HG02610 (cell line): ENCODE results near the gene SEMA4A.
"Not testable (repeated sequence)": the region's sequence is repeated elsewhere in the genome, so short reads cannot be mapped to it uniquely, and the experiment has no call there.

Experiments
- ATAC-seq: cut with Tn5 transposase; IDR thresholded peaks from one replicate; pipeline ENCODE4 v1.9.1; 2021; ENCODE audit warnings: mild to moderate bottlenecking, moderate library complexity; ENCODE audit not compliant: unreplicated experiment

Gene SEMA4A

DNA sequence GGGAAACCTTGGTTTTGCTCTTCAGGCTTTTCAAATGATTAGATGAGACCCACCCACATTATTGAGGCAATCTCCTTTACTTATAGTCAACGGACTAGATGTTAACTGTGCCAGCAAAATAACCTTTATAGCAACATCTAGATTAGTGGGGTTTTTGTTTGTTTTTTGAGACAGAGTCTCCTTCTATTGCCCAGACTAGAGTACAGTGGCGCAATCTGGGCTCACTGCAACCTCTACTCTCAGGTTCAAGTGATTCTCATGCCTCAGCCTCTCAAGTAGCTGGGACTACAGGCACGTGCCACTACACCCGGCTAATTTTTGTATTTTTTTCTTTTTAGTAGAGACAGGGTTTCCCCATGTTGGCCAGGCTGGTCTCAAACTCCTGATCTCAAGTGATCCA lies 36.9 kb downstream of the SEMA4A start:
- ATAC-seq = not testable (repeated sequence)

DNA sequence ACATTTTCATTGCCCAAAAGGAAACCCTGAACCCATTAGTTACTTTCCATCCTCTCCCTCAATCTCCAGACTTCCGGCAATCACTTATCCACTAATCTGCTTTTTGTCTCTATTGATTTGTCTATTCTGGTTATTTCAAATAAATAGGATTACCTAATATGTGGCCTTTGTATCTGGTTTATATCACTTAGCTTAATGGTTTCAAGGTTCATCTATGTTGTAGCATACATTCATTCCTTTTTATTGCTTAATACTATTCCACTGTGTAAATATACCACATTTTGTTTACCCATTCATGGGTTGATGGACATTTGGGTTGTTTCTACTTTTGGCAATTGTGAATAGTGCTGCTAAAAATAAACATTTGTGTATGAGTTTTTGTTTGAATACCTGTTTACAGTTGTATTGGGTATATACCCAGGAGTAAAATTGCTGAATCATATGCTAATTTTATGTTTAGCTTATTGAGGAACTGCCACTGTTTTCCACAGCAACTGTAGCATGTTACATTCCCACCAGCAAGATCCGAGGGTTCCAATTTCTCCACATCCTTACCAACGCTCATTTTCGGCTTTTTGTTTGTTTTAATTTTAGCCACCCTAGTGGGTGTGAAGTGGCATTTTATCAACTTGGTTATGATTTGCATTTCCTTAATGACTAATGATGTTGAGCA lies 38.0 kb downstream of the SEMA4A start:
- no peak for ATAC-seq

DNA sequence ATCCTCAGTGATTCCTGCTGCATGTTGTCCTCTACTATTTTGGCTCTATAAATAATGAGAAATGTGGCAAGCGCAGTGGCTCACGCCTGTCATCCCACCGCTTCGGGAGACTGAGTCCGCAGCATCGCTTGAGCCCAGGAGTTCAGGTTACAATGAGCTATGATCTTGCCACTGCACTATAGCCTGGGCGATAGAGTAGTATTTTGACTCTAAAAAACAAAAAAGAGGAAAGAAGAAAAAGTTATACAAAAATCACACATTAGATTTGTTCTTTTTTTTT lies 39.8 kb downstream of the SEMA4A start:
- ATAC-seq = no peak

DNA sequence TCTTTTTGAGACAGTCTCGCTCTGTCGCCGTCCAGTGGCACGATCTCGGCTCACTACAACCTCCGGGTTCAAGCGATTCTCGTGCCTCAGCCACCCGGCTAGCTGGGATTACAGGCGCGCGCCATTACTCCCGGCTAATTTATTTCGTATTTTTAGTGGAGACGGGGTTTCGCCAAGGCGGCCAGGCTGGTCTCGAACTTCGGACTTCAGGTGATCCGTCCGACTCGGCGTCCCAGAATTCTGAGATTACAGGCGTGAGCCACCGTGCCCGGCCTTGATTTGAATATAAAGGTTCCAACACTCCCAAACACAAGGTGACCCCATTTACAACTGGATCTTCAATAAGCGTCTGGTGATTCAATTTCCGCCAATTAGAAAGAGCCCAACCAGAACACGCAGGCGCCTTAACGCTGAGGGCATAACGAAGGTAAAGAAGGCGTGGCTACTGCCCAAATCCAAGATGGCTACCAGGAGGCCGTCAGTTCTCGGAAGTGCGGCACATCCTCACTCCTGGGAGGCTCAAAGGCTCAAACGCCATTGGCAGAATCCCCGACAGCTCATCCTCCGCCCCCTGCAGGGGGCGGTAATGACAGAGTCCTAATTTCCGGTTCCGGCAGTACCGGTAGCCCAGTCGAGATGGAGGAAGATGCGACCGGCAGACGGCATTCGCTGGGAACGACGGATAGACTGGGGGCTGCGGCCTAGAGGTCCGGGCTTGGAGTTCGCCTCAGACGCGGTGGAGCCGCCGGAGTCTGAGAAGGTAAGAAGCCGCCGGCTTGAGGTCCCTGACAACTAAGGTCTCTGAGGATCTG lies 40.3 kb downstream of the SEMA4A start, which contains the start of gene SLC25A44:
Gene SLC25A44 (plus strand): TSS at position 617 of the 812 bp plus-strand sequence. CDS start 5,744 bp downstream, outside the sequence.
- peak; percentile 94 for ATAC-seq

DNA sequence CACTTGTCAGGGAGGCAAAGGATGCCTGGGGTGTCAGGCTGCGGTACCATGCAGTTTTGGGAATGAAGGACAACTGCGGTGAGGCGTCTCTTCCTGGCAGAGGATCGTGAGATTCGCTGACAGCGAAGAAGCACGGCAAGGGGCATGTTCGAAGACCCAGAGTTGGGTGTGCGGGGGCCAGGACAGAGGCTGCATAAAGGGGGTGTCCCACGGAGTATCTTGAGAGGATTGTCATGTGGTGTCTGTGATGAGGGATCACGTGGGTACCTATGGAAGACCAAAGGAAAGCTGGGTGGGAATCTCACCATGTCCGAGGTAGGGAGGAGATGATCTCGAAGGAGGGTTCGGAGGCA lies 40.9 kb downstream of the SEMA4A start:
- ATAC-seq = no peak

DNA sequence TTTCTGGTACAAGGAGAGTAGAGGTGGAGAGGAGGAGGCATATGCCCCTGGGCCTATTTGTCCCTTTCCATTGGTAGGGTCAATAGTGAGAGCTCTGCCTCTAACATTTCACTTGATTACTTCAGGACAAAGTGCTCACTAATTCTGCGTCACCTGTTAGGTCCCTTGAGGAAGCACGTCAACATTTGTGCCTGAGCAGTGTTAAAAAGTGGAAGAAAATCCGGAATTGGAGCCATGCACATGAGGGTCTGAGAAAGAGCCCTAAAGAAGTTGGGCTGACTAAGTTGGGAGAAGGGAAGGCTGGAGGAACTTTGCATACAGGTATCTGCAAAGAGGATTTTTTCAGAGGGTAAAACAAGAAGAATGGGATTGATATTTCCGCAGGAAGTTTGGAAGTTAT lies 42.5 kb downstream of the SEMA4A start:
- no peak for ATAC-seq

DNA sequence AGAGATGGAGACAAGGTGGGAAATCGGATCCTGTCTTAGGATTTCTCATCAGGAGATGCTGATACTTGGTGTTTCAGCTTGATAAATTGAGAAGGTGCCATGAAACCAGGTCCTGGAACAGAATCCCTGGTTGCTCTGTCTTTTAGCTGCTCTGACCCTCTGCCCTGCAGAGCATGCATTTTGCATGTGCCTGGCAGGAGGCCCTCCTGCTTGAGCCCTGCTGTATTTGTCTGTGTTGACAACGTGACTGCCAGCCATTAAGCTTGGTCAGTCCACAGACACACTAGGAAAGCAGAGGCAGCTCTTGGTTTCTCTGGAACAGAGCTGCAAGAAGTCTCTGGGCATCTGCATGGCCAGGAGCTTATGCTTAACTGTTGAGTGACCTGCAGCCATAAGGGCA lies 43.1 kb downstream of the SEMA4A start:
- no peak for ATAC-seq

DNA sequence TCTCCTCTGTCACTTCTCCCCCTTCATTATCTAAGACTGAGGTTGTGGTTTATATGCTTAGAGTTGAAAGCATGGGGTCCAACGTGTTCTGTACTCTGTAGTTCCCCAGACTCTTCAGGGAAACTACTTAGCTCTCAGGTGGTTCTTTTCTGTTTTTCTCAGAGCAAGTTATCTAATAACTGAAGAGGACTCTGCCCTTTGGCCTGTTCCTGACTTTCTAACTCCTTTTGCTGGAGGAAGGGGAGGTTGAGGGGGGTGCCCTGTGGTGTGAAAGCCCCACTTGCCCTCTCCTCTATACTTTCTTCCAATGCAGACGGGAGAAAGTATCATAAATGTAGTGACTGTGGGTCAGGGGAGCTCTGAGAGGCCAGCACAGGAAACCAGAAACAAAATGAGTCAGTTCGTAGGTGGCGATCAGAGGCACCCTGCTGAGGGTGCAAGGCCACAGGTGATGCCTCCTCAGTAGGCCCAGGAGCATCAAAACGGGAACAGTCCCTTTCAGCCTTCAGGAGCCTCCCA lies 45.5 kb downstream of the SEMA4A start:
- ATAC-seq = peak; percentile 58

DNA sequence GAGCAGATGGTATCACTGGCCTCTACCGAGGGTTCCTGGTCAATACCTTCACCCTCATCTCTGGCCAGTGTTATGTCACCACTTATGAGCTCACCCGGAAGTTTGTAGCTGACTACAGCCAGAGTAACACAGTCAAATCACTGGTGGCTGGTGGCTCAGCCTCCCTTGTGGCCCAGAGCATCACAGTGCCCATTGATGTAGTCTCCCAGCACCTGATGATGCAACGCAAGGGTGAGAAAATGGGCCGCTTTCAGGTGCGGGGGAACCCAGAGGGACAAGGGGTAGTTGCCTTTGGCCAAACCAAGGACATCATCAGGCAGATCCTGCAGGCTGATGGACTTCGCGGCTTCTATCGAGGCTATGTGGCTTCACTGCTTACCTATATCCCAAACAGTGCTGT lies 46.7 kb downstream of the SEMA4A start:
- no peak for ATAC-seq

DNA sequence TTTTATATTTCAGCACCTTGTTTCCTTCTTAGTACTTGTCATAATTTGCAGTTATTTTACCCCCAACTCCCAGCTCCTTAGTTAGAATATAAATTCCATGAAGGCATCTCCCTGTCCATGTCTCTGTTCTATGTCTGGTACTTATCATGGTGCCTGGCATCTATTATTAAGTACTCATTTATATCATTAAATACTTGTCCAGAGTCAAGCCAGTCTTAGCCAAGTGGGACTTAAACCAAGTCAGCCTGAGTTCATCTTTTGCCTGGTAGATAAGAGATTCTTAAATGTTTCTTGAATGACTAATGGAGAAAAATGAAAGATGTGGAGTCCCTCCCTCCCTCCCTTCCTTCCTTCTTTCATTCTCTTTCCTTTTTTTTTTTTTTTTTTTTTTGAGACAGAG lies 49.9 kb downstream of the SEMA4A start:
- no peak for ATAC-seq

DNA sequence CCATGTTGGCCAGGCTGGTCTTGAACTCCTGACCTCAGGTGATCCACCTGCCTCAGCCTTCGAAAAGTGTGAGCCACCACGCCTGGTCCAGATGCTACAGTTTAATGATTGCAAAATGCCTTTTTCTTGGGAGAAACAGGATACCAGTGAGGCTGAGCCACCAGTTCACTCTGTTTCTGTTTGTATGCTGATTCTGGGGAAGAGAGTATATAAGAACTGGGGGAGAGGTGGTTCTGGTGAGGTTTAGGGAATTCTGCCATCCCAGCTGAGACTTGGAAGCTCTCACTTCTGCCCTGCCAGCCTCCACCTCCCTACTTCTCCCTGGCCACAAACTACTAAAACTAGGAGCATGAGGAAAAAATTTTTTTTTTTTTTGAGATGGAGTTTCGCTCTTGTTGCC lies 51.3 kb downstream of the SEMA4A start:
- ATAC-seq = no peak

DNA sequence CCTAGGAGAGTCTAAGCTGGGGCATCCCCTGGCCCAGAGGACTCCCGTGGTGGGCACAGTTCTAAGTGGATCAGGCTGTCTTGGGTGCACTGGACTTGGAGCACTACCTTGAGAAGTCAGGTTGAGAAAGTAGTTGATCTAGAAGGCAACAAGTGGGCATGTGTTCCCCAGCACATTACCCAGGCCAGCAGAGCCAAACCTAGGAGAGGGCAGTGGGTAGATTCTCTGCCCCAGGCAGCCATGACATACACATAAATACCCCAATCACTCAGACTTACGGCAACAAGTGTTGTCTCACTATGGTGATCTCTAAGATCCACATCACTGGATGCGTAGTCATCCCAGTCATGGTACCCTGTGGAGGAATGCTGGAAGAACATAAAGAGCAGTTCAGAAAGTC lies 57.9 kb downstream of the SEMA4A start:
- ATAC-seq = no peak

DNA sequence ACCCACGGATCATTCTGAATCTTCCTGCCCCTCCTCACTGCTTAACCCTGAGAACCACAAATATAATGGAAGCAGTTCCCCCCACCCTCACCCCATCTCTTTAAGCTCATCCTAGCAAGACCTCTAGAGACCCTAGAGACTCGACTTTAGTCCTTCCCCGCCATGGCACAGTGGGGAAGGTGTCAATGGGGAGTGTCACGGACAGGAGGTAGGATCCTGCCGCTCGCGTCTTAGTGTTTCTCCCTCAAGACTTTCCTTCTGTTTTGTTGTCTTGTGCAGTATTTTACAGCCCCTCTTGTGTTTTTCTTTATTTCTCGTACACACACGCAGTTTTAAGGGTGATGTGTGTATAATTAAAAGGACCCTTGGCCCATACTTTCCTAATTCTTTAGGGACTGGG lies 58.7 kb downstream of the SEMA4A start:
- ATAC-seq = no peak

DNA sequence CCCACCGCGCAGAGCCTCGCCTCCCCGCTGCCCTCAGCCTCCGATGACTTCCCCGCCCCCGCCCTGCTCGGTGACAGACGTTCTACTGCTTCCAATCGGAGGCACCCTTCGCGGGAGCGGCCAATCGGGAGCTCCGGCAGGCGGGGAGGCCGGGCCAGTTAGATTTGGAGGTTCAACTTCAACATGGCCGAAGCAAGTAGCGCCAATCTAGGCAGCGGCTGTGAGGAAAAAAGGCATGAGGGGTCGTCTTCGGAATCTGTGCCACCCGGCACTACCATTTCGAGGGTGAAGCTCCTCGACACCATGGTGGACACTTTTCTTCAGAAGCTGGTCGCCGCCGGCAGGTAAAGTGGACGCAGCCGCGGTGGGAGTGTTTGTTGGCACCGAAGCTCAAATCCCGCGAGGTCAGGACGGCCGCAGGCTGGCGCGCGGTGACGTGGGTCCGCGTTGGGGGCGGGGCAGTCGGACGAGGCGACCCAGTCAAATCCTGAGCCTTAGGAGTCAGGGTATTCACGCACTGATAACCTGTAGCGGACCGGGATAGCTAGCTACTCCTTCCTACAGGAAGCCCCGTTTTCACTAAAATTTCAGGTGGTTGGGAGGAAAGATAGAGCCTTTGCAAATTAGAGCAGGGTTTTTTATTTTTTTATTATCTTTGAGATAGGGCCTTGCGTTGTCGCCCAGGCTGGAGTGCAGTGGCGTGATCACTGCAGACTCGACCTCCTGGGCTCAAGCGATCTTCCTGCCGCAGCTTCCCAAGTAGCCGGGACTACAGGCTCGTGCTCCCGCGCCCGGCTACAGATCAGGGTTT lies 59.7 kb downstream of the SEMA4A start, which contains the start of gene PMF1:
Gene PMF1 (plus strand): TSS at position 175 of the 811 bp plus-strand sequence. CDS start 9 bp downstream, at position 184.
- peak; percentile 87 for ATAC-seq

DNA sequence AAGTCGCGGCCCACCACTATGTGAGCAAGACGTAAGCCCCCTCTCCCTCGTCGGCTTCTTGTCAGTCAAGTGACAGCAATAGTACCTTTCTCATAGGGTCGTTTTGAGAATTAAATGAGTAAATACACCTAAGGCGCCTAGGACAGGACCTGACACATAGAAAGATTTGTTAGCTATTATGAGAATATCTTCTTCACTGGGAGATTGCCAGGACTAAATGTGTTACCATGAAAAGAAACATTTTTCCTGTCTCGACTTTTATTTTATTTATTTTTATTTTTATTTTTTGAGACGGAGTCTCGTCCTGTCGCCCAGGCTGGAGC lies 60.2 kb downstream of the SEMA4A start:
- no peak for ATAC-seq

DNA sequence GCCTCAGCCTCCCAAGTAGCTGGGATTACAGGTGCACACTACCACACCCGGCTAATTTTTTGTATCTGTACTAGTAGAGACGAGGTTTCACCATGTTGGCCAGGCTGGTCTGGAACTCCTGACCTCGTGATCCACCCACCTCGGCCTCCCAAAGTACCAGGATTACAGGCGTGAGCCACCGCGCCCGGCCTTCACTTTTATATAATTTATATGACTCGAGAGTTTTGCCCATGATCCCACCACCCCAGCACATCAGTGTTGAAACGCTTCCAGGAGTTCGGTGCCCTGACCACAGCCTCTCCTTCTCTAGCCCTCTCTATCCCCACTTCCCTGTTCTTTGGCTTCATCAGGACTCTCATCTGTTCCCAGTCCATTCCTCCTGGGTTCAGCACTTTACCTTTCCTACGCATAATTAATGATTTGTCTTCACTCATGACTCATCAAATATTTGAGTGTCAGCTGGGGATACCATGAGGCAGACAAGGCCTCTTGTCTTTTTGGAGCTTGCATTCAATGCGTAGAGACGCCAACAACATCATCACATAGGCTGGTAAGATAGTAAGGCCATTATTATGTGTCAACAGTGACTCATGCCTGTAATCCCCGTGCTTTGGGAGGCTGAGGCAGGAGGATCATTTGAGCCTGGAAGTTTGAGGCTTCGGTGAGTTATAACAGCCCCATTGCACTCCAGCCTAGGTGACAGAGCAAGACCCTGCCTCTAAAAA lies 60.8 kb downstream of the SEMA4A start:
- ATAC-seq = no peak

DNA sequence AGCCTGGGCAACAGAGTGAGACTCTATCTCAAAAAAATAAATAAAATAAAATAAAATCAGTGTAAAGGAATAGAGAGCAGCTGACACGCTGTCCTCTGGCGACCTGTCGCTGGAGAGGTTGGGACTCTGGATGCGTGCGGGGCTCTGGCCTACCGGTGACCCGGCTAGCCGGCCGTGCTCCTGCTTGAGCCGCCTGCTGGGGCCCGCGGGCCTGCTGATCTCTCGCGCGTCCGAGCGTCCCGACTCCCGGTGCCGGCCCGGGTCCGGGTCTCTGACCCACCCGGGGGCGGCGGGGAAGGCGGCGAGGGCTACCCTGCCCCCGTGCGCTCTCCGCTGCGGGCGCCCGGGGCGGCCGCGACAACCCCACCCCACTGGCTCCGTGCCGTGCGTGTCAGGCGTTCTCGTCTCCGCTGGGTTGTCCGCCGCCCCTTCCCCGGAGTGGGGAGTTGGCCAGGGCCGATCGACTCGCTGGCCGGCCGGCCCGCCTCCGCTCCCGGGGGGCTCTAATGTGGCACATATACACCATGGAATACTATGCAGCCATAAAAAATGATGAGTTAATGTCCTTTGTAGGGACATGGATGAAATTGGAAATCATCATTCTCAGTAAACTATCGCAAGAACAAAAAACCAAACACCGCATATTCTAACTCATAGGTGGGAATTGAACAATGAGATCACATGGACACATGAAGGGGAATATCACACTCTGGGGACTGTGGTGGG lies 63.1 kb downstream of the SEMA4A start:
- not testable (repeated sequence) for ATAC-seq

DNA sequence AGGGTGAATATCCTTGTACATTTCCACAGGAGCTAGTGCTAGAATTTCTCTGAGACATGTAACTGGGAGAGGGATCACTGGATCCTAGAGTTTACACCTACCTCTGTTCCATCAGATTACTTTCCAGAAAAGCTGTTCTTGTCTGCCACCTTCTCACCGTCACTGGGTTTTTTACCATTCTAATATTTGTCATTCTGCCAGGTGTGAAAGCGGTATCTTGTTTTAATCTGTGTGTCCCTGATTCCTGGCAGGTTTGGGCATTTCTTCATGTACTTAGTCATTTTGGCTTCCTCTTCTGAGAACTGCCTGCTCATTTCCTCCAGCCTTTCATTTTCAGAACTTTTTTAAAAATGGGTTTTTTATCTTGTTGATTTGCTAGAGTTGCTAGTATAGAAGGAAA lies 64.5 kb downstream of the SEMA4A start:
- ATAC-seq = no peak

DNA sequence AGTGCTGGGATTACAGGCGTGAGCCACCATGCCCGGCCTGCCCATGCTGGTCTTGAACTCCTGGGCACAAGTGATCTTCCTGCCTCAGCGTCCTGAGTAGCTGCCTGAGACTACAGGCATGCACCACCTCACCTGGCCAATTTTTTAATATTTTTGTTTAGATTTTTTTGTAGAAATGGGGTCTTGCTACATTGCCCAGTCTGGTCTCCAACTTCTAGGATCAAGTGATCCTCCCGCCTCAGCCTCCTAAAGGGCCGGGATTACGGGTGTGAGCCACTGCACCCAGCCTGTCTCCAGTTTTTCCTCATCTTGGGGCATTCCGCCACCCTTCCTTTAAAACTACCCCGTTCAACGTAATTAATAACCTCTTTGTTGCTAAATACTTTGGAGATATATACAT lies 66.8 kb downstream of the SEMA4A start:
- ATAC-seq = no peak

DNA sequence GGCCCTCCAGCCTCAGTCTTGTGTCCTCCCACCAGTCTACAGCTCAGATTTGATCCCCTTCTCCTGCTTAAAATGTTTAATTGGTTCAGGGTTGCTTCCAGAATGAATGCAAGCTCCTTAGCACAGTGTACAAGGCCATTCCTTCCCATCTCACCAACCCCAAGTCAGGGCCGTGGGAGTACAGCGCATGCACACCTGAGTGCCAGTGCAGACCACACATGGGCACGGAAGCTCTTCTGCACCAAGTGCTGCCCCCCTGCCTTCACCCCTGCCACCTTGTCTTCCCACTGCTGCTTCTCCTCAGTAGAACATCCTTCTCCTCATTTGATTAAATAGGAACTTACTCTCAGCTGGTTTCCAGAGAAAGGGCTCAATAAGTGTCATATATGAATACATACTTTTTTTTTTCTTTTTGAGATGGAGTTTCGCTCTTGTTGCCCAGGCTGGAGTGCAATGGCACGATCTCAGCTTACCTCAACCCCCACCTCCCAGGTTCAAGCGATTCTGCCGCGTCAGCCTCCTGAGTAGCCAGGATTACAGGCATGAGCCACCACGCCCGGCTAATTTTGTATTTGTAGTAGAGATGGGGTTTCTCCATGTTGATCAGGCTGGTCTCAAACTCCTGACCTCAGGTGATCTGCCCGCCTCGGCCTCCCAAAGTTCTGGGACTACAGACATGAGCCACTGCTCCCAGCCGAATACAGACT lies 68.8 kb downstream of the SEMA4A start:
- ATAC-seq = no peak
